Right kidney (tissue), 1 donor: ENCODE results near the gene TGFA.

Source experiments
- DNase-seq: peaks from one replicate; pipeline ENCODE4 v3.0.0-alpha.2; 2016

The TGFA gene

GRCh38 chr2:70463997-70464396 lies 89.6 kb downstream of the TGFA start:
- no peak for DNase-seq

DNA sequence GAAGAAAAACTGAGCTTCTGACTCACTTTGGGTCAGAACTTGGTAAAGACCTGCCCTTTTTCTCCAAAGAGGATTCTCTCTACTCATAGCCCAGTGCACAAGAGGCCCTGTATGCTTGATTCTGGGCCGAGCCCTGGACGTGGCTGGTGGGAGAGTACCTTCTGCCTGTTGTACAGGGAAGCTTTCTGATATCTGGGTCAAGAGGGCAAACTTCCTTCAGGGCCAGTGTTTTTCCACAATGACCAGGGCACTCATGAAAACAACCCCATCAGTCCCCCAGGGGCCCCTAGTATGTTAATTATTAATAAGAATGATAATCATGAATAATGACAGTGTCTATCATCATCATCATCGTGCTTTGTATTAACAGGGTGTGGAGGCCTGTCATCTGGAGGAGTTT lies 90.0 kb downstream of the TGFA start:
- DNase-seq = no peak

DNA sequence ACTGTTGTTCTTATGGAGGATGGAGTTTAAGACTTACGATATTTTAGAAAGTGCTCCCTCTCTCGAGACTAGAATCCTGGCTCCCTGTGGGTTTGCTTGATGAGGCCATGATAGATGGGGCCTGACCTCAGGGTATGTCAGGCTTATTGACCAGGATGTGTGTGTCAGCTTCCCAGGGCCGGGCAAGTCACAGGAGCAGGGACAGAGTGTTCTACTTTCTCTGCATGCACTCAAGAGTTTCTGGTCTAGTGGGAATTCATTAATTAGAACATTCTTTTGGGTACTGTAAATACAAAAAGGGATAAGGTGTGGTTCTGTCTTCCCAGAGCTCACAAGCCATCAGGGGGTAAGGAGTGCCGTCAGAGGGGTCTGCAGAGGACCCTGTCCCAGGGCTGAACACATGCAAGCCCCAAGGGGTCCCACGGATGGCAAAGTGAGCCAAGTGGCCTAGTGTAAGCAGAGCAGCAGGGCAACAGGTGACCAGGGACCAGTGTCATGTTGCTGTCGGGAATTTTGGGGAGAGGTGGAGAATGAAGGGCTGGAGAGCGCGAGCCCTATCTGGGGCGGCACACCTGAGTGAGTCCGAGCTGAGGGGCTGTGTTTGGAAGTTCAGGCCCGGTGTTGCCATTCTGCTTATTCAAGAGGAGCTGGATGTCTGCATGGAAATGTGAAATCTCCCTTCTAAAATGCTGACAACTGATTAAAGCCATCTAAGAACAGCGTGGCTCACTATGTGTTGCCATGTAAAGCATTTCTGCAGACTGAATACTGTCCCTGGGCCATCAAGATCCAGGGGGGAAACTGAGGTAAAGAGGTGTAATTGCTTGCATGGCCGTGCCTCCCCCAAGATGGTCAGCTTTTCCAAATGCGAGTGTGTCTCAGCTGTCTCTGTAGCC lies 91.4 kb downstream of the TGFA start:
- no peak for DNase-seq

- no peak for DNase-seq
These were observed 92.2 kb downstream of the TGFA start for GRCh38 chr2:70461414-70461813.

DNA sequence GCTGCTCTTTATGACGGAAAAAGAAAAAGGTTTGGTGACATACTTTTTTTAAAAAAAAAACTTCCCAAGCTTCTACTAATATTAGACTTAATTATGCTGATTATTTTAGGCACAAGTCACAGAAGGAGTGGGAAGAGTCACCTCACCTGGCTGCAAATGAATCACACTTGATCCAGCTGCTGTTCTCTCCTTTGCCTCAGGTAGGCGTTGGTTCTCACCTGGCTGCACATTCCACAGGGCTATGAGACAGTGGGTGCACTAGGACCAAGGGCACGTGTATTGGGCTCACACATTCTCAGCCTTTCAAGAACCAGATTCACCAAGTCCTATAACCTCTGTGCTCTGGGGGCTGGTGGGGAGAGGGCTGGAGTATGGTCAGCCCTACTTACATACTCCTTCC lies 93.3 kb downstream of the TGFA start:
- no peak for DNase-seq

GRCh38 chr2:70458661-70459060 lies 95.0 kb downstream of the TGFA start:
- DNase-seq = no peak

GRCh38 chr2:70456585-70457495 lies 96.8 kb downstream of the TGFA start:
- DNase-seq = no peak

- DNase-seq = no peak
These were observed 98.6 kb downstream of the TGFA start for GRCh38 chr2:70454936-70455544.

GRCh38 chr2:70450641-70451250 lies 102.9 kb downstream of the TGFA start:
- DNase-seq = no peak

DNA sequence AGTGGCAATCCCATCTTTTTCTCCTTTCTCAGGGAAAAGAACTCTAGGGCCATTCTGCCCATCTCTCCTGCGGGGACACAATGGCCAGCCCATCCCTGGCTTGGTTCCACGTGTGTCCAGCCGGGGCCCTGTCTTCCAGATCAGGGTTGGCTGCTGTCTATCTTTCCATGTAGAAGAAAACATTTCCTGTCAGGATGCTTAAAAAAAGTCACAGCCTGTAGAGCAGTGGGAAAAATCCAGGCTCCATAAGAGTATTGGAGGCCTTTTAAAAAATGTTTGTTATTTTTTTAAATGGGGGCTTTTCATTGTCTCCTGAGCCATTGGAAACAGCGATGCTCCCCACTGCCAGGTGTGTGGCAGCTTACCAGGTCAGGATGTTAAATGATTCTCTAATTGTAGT lies 105.6 kb downstream of the TGFA start:
- no peak for DNase-seq

DNA sequence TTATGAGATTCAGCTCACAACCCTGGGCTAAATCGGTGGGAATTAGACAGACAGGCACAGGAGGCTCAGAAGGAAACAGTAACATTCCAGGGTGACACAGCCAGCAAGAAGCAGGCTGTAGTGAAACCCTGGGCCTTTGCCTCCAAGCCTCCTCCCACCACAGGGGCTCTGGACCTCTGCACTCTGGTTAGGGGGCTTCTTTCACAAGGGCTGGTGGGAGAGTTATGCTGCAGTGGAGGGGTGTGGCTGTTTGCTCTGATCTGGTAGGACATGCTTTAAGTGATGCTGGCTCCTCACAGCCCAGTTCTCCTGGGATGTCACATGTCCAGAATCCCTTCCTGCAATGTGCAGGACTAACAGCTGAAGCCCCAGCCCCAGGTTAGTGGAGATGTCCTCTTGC lies 109.9 kb downstream of the TGFA start:
- DNase-seq = no peak

- DNase-seq = no peak
These were observed 110.6 kb downstream of the TGFA start for GRCh38 chr2:70443078-70443465.

DNA sequence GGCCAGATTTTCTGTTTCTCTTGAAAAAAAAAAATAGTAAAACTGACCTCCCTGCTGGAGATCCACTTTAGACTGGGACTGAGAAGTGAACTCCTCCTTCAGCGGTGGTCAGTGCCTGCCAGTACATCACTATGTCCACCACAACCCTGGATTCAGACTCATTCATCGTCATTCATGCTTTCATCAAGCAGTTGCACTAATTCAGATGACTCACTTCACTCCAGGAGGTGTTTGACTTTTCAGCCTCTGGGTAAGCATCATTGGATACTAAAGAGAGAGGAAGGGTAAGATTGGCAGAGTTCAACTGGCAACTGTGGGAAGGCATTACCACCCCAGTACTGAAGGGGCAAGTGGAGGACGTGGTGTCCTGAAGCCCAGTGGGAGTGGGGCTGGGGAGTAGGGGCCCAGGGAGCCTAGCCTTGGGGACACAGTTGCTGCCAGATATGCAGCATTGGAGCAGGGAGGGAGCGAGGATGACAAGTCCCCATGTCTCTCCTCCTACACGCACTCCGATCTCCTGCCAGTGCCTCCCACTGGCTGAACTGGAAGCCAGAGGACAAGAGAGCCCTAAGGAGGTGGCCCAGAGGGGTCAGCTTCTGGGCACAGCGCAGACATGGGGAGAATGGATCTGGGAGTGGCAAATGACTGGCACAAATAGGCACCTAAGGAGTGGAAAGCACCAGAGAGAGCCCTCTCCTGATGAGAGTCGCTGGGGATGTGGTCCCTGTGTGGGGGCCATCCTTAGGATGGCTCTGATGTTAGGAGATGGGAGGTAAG lies 111.1 kb downstream of the TGFA start:
- no peak for DNase-seq

DNA sequence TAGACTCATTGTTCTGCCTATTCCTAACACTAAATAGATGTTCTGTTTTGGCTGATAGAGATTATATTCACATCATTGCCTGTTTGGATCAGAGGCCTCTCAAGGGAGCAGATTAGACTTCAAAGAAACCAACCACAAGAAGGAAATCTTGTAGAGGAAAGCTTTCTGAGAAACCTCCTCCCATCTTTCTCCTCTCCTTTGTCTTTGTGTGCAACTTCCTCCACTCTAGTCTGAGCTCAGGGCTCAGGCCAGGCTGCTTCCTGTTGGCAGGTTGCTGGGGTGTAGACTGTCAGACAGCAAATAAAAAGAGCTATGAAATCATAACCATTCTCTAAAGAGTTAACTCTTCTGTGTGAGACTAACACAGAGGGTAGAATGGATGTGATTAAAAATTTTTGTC lies 113.0 kb downstream of the TGFA start:
- no peak for DNase-seq

- no peak for DNase-seq
These were observed 118.5 kb downstream of the TGFA start for GRCh38 chr2:70435138-70435537.

DNA sequence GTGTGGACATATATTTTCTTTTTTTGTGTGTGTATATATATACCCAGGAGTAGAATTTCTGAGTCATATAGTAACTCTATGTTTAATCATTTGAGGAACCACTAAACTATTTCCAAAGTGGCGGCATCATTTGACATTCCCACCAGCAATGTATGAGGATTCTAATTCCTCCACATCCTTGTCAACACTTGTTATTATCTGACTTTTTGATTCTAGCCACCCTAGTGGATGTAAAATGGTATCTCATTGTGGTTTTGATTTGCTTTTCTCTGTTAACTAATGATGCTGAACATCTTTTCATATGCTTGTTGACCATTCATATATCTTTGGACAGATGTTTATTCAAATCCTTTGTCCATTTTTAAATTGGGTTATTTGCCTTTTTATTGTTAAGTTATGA lies 120.3 kb downstream of the TGFA start:
- DNase-seq = no peak

- DNase-seq = no peak
These were observed 121.8 kb downstream of the TGFA start for GRCh38 chr2:70431716-70432347.

- DNase-seq = no peak
These were observed 127.3 kb downstream of the TGFA start for GRCh38 chr2:70426341-70426740.

- no peak for DNase-seq
These were observed 127.8 kb downstream of the TGFA start for GRCh38 chr2:70425682-70426301.

DNA sequence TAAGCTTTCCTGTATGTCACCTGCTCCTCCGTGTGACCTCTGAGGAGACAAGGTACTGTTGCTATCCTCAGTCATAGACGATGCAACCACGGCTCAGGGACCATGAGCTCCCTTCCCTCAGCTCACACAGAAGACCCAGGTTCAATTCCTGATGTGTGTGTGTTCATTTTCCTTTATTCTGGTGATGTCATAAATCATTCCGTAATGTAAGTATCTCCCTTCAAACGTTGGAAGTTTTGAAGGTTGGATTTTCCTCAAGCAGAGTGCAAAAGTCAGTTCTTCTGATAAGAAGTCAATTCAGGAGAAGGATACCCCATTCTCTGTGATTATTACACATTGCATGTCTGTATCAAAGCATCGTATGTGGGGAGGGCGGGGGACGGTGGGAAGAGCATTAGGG lies 132.9 kb downstream of the TGFA start:
- no peak for DNase-seq

DNA sequence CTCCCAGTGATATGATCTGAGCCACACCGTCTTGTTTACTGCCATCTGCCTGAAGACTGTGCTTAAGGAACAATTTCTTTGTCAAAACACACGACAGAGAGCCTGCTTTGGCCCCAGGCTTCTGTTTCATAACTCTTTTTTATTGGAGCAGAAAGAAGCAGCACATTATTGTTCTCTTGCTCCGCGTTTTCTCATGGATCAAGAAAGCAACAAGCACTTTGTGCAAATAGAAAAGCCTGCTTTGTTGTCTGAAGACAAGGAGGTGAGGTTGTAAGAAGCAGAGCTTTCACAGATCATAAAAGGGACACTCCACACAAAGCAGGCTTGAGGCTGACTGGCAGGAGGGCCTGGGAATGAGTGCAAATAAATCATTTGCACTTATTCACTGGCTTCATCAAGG lies 133.5 kb downstream of the TGFA start:
- no peak for DNase-seq
